Gastroesophageal sphincter (tissue), 4 donors: ENCODE results near the gene COL6A1. TPM values are rescaled to one million over a fixed set of nuclear protein-coding genes. Genes with fewer than 3 reads are reported as not detected.
A peak's percentile ranks its signal among the peaks of the same experiment; 100 is the strongest.

Experiments
- ATAC-seq: fragments of 150-250 bp; one replicate; pipeline ENCODE4 v1.9.1; 2016; ENCODE audit warnings: mild to moderate bottlenecking, moderate library complexity
- H3K27ac ChIP-seq, 4 donors: fragments of 200-600 bp; sonication (generic) in 3 of 4; 1 replicate in 3 of 4; 2 replicates in 1 of 4; pipeline ENCODE4 v1.5.1; 2016 to 2019
- H3K27me3 ChIP-seq: fragments of 200-600 bp; sonication (generic); one replicate; pipeline ENCODE4 v1.5.1; 2019
- H3K36me3 ChIP-seq, 2 donors: fragments of 200-600 bp; sonication (generic); one replicate each; pipeline ENCODE4 v1.5.1; 2019; ENCODE audit warnings: control low read depth in 1 of 2
- H3K4me1 ChIP-seq, 3 donors: fragments of 200-600 bp; sonication (generic); 1 replicate in 2 of 3; 2 replicates in 1 of 3; pipeline ENCODE4 v1.5.1; 2016 to 2019; ENCODE audit warnings: control low read depth in 2 of 3
- H3K4me3 ChIP-seq, 2 donors: fragments of 200-600 bp; sonication (generic); one replicate each; pipeline ENCODE4 v1.5.1; 2019; ENCODE audit warnings: mild to moderate bottlenecking in 1 of 2, moderate library complexity in 1 of 2
- H3K9me3 ChIP-seq, 3 donors: fragments of 200-600 bp; sonication (generic); one replicate each; pipeline ENCODE4 v1.5.1; 2017 to 2019; ENCODE audit warnings: control low read depth in 2 of 3
- EP300 ChIP-seq: sonication (generic); formaldehyde crosslinking; IDR thresholded peaks from one replicate; pipeline ENCODE4 v1.6.1; 2017; ENCODE audit warnings: antibody characterized with exemption, mild to moderate bottlenecking
- POLR2A ChIP-seq, 2 donors: fragments of 450-650 bp; IDR thresholded peaks; one replicate each; pipeline ENCODE4 v1.6.1; 2017; ENCODE audit warnings: antibody characterized with exemption in 2 of 2, mild to moderate bottlenecking in 2 of 2, moderate library complexity in 1 of 2
- POLR2AphosphoS5 ChIP-seq: sonication (generic); formaldehyde crosslinking; IDR thresholded peaks from one replicate; pipeline ENCODE4 v1.6.1; 2017; ENCODE audit warnings: antibody characterized with exemption
- WGBS, 2 donors: methylation state at CpG; one replicate each; pipeline ENCODE4 v1.1.5; 2018; ENCODE audit warnings: low coverage in 1 of 2; 5-methylcytosine and 5-hydroxymethylcytosine counted together
- total RNA-seq, 4 donors: library from RNA; depleted of rRNA; stranded (reverse); fragments of >200 nt; gene quantifications; one replicate each; pipeline ENCODE4 v1.1.0, GENCODE V29; 2016
- TF ChIP-seq, protein P1 (sequence below), 4 experiments: fragments of 200-600 bp in 2 of 4; fragments of 450-650 bp in 2 of 4; sonication (generic) in 1 of 4; IDR thresholded peaks; one replicate each; pipeline ENCODE4 v1.5.1; 2017 to 2019; ENCODE audit warnings: antibody characterized with exemption in 4 of 4, mild to moderate bottlenecking in 2 of 4, moderate library complexity in 2 of 4

COL6A1 gene
- total RNA-seq, 4 donors from 2014 or later: 477 to 1,231 (median 878) TPM

DNA sequence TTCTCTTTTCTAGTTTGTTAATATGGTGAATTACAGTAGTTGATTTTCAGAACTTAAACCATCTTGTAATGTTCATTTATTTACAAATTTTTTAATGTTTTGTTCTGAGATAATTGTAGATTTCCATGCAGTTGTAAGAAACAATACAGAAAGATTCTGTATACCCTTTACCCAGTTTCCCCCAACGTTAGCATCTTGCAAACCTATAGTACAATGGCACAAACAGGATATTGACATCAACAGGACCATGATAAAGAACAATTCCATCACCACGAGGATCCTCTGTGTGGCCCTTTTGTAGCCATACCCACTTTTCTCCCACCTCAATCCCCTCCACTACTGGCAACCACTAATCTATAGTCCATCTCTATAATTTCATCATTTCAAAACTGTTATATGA is 33.3 kb downstream of the COL6A1 start:
- no peak for ATAC-seq
- no peak overlapping the region for H3K27ac ChIP-seq
- peaks cover 0 to 4% (median 0%) of the 10 kb centered on the region in 3 donors for H3K4me1 ChIP-seq
- H3K36me3 ChIP-seq: no peaks in the 10 kb centered on the region
- no peaks in the 10 kb centered on the region for H3K27me3 ChIP-seq
- H3K4me3 ChIP-seq: no peak overlapping the region
- H3K9me3 ChIP-seq: no peaks in the 10 kb centered on the region
- WGBS, 2 donors: 76 to 86% methylated on average over 2 of the region's 2 CpGs
- no peak for TF ChIP-seq POLR2AphosphoS5
- TF ChIP-seq, protein P1, sequence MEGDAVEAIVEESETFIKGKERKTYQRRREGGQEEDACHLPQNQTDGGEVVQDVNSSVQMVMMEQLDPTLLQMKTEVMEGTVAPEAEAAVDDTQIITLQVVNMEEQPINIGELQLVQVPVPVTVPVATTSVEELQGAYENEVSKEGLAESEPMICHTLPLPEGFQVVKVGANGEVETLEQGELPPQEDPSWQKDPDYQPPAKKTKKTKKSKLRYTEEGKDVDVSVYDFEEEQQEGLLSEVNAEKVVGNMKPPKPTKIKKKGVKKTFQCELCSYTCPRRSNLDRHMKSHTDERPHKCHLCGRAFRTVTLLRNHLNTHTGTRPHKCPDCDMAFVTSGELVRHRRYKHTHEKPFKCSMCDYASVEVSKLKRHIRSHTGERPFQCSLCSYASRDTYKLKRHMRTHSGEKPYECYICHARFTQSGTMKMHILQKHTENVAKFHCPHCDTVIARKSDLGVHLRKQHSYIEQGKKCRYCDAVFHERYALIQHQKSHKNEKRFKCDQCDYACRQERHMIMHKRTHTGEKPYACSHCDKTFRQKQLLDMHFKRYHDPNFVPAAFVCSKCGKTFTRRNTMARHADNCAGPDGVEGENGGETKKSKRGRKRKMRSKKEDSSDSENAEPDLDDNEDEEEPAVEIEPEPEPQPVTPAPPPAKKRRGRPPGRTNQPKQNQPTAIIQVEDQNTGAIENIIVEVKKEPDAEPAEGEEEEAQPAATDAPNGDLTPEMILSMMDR (IDR thresholded peaks at IDR 0.05): no peak
- TF ChIP-seq EP300: no peak
- no peak for TF ChIP-seq POLR2A (IDR thresholded peaks at IDR 0.05)

DNA sequence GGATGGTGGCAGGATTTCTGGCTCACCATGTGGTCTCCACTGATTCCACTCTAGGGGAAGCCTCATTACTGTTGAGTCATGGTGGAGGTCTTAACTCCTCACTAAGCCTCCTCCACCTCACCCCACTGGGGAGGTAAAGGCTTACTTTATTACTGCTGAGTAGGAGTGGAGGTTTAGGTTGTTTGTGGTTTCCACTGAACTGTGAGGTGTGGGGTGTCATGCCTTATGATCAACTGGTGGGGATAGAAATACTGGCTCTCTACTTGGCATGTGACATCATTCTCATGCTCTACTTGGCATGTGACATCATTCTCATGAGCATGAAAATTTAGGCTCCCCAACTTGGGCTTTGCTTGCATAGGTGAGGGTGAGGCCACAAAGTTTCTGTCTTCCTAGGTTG is 35.6 kb downstream of the COL6A1 start:
- Histone ChIP-seq H3K27me3 (no peaks in the 10 kb centered on the region), H3K4me1 (peaks cover 4 to 25% (median 7%) of the 10 kb centered on the region in 3 donors), H3K4me3 (no peak overlapping the region), H3K27ac (no peak overlapping the region), H3K9me3 (no peaks in the 10 kb centered on the region), H3K36me3 (no peaks in the 10 kb centered on the region)
- ATAC-seq: no peak
- TF ChIP-seq EP300: no peak
- TF ChIP-seq POLR2AphosphoS5: no peak
- TF ChIP-seq, protein P1 (IDR thresholded peaks at IDR 0.05): no peak
- no peak for TF ChIP-seq POLR2A (IDR thresholded peaks at IDR 0.05)

DNA sequence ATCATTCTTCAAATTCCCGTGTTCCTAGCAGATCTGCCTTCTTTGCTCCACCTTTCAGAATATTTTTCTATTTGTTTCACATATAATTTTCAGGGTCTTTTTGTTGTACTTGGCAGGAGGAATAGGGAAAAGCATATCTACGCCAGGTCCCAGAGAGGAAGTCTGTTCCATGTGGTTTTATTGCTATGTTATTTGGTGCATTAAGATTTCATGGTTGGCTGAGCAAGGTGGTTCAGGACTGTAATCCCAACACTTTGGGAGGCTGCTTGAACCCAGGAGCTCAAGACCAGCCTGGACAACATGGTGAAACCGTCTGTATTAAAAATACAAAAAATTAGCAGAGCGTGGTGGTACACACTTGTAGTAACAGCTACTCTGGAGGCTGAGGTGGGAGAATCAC is 36.1 kb downstream of the COL6A1 start:
- peaks cover 4 to 30% (median 10%) of the 10 kb centered on the region in 3 donors for H3K4me1 ChIP-seq
- H3K27me3 ChIP-seq: no peaks in the 10 kb centered on the region
- no peak overlapping the region for H3K4me3 ChIP-seq
- TF ChIP-seq, protein P1 (IDR thresholded peaks at IDR 0.05): no peak
- TF ChIP-seq POLR2AphosphoS5 (no peak), POLR2A (IDR thresholded peaks at IDR 0.05) (no peak), EP300 (no peak)
- no peaks in the 10 kb centered on the region for H3K36me3 ChIP-seq
- H3K27ac ChIP-seq: no peak overlapping the region
- ATAC-seq: no peak
- WGBS, 2 donors: 93 to 100% methylated on average over 2 to 4 of the region's 4 CpGs
- H3K9me3 ChIP-seq: no peaks in the 10 kb centered on the region

DNA sequence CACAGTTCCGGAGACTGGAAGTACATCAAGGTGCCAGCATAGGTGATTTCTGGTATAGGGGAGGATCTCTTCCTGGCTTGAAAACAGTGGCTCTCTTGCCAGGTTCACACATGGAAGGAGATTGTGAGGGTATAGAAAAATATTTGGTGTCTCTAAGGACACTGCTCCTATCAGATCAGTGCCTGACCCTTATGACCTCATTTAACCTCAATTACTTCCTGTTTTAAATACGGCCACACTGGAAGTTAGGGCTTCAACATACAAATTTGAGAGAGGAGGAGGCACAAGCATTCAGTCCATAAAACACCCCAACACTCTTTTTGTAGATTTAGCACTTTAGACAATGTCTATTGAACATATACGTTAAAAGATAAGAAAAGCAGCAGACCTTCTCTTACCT is 37.0 kb downstream of the COL6A1 start:
- peak overlapping the region in 1 of 4 donors; percentile 38 for H3K27ac ChIP-seq
- H3K27me3 ChIP-seq: no peaks in the 10 kb centered on the region
- no peaks in the 10 kb centered on the region for H3K9me3 ChIP-seq
- no peak overlapping the region for H3K4me3 ChIP-seq
- 71 to 74% methylated on average over 2 to 3 of the region's 3 CpGs for whole genome bisulfite sequencing, 2 donors
- ATAC-seq: no peak
- H3K36me3 ChIP-seq: no peaks in the 10 kb centered on the region
- TF ChIP-seq, protein P1 (IDR thresholded peaks at IDR 0.05): no peak
- no peak for TF ChIP-seq POLR2AphosphoS5
- TF ChIP-seq EP300: no peak
- H3K4me1 ChIP-seq: peaks cover 4 to 39% (median 17%) of the 10 kb centered on the region in 3 donors

DNA sequence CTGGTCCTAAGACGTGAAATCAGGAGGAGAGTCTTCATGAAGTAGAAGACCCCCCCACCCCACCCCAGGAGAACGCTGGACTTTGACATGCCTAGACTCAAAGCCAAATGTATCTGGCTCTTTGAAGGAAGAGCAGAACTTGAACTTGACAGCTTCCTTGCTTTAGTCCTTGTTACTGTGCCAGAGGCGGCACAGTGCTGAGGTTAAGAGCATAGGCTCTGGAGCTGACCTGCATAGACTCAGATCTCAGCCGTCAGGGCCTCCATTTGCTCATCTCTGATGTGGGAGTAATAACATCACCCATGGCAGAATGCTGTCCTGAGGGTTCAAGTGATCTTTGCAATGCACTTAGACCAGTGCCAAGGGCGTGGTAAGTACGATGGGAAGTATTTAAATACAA is 39.0 kb downstream of the COL6A1 start:
- Histone ChIP-seq H3K27me3 (no peaks in the 10 kb centered on the region), H3K36me3 (no peaks in the 10 kb centered on the region), H3K4me3 (no peak overlapping the region), H3K4me1 (peaks cover 12 to 59% (median 17%) of the 10 kb centered on the region in 3 donors), H3K9me3 (no peaks in the 10 kb centered on the region), H3K27ac (peak overlapping the region in 3 of 4 donors; percentile 28 to 94 (median 35))
- 50 to 78% methylated on average over 2 to 5 of the region's 6 CpGs for WGBS, 2 donors
- TF ChIP-seq POLR2AphosphoS5 (no peak), EP300 (no peak), POLR2A (IDR thresholded peaks at IDR 0.05) (no peak)
- TF ChIP-seq, protein P1 (IDR thresholded peaks at IDR 0.05): no peak
- ATAC-seq: no peak
